NK-92 (cell line): ENCODE data around the gene MCC.

Source experiments
- DNase-seq: peaks from one replicate; lab custom pipeline; 2025; ENCODE audit not compliant: unreplicated experiment; lab: John Stamatoyannopoulos, UW

The MCC gene

GRCh38 chr5:113122053-113122452 is 366.2 kb downstream of the MCC start:
- DNase-seq, result no peak

DNA sequence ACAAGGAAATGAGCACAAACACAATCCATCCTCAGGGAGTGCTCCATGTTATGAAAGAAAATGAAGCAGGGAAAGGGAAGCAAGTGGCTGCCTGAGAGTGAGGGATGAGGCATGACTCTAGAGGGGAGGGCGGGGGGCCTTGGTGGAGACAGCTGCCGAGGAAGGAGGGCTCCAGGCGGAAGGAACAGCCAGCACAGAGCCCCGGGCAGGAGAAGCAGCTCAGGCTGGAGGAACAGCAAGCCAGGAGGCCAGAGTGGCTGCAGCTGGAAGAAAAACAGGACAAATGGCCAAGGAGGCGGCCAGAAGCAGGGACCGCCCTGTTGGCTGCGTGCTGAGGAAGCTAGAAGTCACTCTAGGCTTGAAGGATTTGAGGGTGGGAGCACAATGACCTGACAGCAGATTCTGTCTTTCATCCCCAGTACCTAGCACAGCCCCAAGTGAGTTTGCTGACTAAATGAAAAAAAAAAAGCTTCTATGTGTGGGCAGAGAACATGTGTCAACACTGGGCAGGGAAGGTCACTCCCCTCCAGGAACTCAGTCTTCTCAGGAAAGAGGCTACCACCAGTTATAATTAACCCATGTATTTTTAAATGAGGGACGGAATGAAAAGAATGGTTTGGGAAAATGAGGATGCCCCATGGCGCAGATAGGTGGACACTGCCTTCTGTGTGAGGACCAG is 368.9 kb downstream of the MCC start:
- no peak for DNase-seq

DNA sequence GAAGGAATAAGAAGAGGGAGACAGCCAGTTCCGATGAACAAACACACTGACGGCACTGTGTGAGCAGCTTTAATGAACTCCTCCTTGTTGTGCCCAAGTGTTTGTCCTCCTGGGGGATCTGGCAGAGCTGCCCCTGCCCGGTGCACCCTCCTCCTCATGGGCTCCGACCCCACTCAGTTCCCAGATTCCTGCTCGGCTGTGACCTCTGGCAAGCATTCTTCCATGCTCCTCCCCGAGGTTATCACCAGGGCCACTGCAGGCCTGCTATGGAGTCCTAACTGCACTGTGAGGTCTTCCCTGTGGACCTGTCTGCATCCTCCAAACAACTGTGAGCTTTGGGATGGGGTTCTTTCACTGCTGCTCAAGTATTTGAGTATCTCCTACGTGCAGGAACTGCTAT is 369.5 kb downstream of the MCC start:
- DNase-seq, result no peak

- DNase-seq, result no peak
Observed at GRCh38 chr5:113118298-113118697, 370.0 kb downstream of the MCC start.

GRCh38 chr5:113117543-113118115 is 370.6 kb downstream of the MCC start:
- no peak for DNase-seq

DNA sequence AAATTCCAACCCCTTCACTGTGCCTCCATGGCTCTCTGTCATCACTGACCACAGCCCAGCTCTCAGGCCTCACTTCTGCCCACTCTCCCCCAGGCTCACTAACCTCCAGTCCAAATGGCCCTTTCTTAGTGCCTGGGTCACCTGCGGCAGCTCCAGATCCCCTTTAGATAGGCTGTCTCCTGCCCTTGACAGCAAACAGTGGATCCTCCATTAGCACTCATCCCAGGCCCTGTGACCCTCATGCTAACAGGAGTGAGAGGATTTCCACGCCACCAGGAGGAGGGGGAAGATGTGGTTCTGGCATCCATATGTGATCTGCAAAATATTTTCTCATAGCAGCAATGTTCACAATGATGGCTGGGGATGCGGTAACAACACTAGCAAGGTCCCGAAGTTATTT is 372.3 kb downstream of the MCC start:
- DNase-seq, result no peak

GRCh38 chr5:113115061-113115460 is 373.2 kb downstream of the MCC start:
- no peak for DNase-seq

- no peak for DNase-seq
Observed at GRCh38 chr5:113114559-113114958, 373.7 kb downstream of the MCC start.

DNA sequence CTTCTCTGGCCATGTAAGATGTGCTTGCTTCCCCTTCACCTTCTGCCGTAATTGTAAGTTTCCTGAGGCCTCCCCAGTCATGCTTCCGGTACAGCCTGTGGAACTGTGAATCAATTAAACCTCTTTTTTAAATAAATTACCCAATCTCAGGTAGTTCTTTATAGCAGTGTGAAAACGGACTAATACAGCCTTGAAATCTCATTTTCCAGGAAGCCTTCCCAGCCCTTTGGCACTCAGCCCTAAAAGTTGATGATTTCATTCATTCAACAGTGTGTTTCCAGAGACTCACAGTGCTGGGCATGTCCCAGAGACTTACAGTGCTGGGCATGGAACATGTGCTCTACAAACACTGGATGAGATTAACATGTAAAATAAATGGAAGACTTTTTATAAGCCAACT is 375.8 kb downstream of the MCC start:
- no peak for DNase-seq

- no peak for DNase-seq
Observed at GRCh38 chr5:113110117-113110516, 378.1 kb downstream of the MCC start.

DNA sequence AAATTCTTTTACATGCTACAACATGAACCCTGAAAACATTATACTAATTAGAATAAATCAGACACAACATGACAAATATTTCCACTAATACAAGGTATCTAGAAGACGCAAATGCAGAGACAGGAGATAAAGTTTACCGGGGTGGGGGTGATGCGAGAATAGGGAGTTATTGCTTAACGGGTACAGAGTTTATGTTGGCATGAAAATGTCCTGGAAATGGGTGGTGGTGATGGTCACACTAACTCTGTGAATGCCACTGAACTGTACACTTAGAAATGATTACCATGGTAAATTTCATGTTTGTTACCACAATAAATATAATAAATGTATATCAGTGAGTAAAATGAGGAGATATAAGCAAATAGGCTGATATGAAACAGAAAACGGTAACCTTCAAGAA is 378.9 kb downstream of the MCC start:
- no peak for DNase-seq

- no peak for DNase-seq
Observed at GRCh38 chr5:113108485-113108884, 379.8 kb downstream of the MCC start.

DNA sequence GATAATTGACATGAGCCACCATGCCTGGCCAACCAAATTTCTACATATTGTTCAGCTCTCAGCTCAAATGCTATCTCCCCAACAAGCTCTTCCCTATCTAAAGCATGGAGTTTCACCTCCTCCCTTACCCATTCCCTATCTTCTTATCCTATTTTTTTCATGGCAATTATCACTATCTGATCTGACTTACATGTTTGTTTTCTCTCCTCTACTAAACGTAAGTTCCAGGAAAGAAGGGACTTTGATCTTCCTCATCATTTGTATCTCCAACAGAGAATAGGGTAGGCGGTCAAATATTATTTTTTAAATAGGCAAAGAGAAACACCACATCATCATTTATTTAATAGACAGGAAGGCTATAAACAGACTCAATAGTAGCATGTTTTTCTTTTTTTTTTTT is 381.4 kb downstream of the MCC start:
- no peak for DNase-seq

GRCh38 chr5:113105693-113106280 is 382.5 kb downstream of the MCC start:
- DNase-seq, result no peak

GRCh38 chr5:113103330-113103729 is 384.9 kb downstream of the MCC start:
- no peak for DNase-seq

GRCh38 chr5:113102121-113102531 is 386.1 kb downstream of the MCC start:
- no peak for DNase-seq

GRCh38 chr5:113100981-113101380 is 387.3 kb downstream of the MCC start:
- DNase-seq, result no peak

DNA sequence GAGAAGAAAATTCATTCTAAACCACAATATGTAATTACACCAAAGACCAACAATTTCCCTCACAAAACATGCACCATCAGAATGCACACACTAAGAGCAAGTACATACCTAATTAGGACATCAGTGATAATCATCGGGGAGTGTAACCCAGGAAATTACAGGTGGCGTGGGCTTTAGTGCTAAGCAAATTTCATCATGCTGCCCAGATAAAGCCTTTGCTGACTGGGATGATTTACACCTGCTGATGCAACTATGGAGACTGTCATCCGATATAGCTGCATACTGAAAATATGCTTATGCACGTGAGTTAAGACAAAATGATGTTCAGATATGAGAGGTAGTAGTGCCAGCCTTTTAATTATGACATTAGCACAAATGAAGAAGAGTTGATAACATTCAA is 388.4 kb downstream of the MCC start:
- no peak for DNase-seq

DNA sequence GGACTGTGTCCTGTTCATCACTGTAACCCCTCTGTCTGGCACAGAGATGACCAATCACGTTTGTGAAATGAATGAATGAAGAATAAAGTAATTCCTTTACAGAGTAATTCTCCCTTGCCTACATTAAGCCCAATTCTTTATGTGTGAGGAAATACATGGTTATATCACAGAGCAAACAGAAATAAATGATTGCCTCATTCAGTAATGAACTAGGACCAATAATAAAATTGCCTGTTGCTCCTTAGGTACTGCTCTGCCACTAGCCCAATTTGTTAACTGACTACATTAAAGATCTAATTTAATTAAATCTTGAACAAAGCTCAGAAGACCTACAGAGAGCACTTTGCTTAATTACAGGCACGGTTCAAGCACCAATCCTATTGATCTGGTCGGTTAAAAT is 389.9 kb downstream of the MCC start:
- DNase-seq, result no peak

DNA sequence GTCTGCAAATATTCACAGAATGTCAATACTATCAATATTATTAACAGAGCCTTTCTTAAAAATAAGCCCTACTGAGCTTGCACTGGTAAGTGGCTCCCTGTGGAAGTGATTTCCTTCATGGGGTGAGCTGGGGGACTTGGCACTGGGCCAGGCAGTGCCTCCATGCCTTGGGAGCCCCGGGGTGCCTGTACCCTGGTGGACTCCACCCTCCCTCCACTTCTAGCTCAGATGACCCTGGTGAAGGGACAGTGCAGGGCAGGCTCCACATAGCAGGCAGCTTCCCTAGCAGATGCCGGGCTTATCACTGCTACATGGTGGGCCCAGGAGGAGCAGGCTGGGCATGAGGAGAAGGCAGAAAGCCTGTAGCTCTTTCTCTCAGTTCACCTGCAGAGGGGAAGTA is 392.4 kb downstream of the MCC start:
- DNase-seq, result no peak

DNA sequence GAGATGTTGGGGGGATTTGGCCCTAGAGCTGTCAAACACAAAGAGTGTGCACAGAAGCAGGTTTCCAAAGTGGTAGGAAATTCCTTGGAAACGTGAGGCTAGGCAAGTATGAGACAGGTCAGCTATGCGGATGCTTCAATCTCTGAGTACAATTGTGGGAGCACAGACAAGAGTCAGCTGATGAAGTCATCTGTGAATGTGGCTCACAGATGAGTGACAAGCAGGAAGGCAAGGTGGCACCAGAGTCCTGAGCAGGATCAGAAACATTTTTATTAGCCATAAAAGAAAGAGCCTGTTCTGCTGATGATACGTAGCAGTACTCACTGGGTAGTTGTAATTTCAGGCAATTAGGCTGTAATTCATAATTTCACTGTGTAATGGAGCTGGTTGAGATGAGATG is 394.7 kb downstream of the MCC start:
- DNase-seq, result no peak

DNA sequence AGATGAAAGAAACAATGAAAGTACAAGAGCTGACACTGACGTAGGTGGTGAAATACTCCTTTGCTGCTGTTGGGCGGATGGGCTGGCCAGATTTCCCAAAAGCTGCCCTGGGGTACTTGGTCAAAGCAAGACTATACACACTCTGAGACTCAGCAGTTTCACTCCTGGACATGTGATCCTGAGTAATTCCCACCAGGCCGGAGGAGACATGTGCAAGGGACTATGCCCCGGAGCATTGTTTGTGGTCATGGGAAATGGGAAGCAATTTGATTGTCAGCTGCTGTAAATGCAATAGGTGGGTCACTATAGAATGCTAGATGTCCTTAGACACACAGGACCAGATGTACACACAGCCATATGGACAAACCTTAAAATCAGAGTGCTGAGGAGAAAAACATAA is 395.6 kb downstream of the MCC start:
- no peak for DNase-seq

DNA sequence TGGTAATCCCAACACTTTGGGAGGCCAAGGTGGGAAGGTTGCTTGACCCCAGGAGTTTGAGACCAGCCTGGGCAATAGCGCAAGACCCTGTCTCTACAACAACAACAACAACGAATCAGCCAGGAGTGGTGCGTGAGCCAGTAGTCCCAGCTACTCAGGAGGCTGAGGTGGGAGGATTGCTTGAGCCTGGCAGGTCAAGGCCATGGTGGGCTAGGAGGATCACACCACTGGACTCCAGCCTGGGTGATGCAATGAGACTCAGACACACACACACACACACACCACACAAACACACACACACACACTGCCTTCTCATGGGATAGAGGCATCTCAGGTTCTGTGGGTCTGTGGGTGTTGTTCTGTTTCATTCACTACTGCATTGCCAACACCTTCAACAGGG is 396.6 kb downstream of the MCC start:
- no peak for DNase-seq
